Measurements from ENCODE around the gene SF3B1. TPM values are rescaled to one million over a fixed set of nuclear protein-coding genes. Genes with fewer than 3 reads are reported as not detected.

SF3B1 gene
- total and polyA plus RNA-seq, 10 of the 15 experiments (the other 5 are each of a cell fraction or from before 2014, with no cell fraction given) = 163 to 565 (median 239) TPM

DNA sequence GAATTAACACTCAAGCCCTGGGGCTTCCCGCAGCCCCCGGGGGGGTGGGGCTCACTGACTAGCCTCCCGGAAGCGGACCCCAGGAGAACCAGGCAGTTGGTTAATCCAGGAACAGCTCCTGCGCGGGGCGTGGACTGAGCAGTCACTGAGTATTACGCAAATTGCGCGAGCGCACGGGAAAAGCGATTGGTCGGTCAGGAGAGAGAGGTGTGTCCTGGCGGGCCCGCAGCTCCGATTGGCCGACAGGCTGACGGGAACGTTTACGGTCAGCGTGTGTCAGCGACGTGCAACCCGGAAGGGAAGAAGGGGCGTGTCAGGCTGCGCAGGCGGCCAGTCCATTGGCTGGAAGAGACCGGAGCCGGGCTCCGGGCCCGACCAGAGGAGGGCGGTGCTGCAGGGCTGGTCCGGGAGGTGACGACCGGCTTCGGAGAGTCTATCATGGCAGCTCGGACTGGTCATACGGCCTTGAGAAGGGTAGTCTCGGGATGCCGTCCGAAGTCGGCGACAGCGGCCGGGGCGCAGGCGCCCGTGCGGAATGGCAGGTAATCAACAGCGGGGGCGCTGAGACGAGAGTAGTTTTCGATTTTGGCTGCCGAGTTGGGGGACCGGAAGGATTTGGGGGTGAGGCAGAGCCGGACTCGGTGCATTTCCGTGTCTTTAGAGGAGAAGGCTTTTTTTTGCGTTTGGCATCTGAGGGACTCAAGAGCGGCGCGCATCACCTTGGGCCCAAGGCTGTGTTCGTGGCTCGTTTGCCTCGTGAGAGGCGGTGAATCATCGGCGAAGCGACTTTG, 18.5 kb upstream of the SF3B1 start, which contains the start of gene COQ10B (continued):
- TF ChIP-seq, protein P1, sequence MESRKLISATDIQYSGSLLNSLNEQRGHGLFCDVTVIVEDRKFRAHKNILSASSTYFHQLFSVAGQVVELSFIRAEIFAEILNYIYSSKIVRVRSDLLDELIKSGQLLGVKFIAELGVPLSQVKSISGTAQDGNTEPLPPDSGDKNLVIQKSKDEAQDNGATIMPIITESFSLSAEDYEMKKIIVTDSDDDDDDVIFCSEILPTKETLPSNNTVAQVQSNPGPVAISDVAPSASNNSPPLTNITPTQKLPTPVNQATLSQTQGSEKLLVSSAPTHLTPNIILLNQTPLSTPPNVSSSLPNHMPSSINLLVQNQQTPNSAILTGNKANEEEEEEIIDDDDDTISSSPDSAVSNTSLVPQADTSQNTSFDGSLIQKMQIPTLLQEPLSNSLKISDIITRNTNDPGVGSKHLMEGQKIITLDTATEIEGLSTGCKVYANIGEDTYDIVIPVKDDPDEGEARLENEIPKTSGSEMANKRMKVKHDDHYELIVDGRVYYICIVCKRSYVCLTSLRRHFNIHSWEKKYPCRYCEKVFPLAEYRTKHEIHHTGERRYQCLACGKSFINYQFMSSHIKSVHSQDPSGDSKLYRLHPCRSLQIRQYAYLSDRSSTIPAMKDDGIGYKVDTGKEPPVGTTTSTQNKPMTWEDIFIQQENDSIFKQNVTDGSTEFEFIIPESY (IDR thresholded peaks at IDR 0.05) = no peak
- no peak for TF ChIP-seq SREBF1 (IDR thresholded peaks at IDR 0.05; ENCODE audit: low read length)

DNA sequence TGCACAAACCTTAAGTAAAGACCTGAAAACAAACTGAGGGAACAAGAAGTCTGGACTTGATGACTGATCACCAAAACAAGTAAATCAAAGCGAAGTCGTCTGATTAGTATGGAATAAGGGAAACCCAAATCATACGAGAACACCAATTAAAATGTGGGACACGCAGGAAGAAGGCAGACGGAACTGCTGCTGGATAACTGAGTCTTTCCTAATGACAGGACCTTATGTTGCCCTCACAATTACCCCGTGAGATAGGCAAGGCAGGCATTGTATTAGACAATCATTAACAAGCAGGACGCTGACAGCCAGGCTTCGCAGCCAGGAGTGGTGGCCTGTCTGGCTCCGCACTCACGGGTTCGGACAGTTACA, 17.9 kb upstream of the SF3B1 start:
- ATAC-seq = no peak
- Histone ChIP-seq H3K79me2 (ENCODE audit: control insufficient read depth, insufficient read depth, low read length) (peaks cover 37% of the 10 kb centered on the region), H3K27ac (ENCODE audit: control insufficient read depth, insufficient read depth) (peak overlapping the region; percentile 88), H3K4me1 (ENCODE audit: control insufficient read depth, insufficient read depth, low read length) (no peaks in the 10 kb centered on the region), H3K27me3 (replicated peaks in 1 of 2; ENCODE audit: control insufficient read depth in 2 of 2, insufficient read depth in 2 of 2, low read length in 1 of 2) (no peaks in the 10 kb centered on the region), H3K9ac (ENCODE audit: control insufficient read depth, insufficient read depth, low read length) (peak overlapping the region; percentile 84), H3K4me2 (ENCODE audit: control insufficient read depth, insufficient read depth) (peak overlapping the region; percentile 95), H3K36me3 (ENCODE audit: control insufficient read depth in 2 of 2, insufficient read depth in 2 of 2, low read length in 1 of 2) (no peaks in the 10 kb centered on the region), H3K4me3 (peak overlapping the region; percentile 88), H3K9me3 (replicated peaks; ENCODE audit: control insufficient read depth, insufficient read depth, low read length) (no peaks in the 10 kb centered on the region; the same call in 2 of the 3 replicates), H4K20me1 (ENCODE audit: control insufficient read depth, insufficient read depth) (no peaks in the 10 kb centered on the region), H2AFZ (ENCODE audit: control insufficient read depth, low read depth, low read length) (peak overlapping the region; percentile 89)
- no peak for FAIRE-seq
- WGBS (ENCODE audit: insufficient coverage, insufficient replicate concordance, low lambda C conversion rate, missing lambda C conversion rate) = 10% methylated on average over 11 of the region's 11 CpGs
- ChIA-PET POLR2A (interaction anchor here (0.8 to 4.8 kb wide), 11 partner anchors 9 to 252 kb away, joined by 3 to 63 read pairs (median 5); partner anchors contain the start of genes HSPD1, HSPE1, MARS2 and MOB4), CTCF (interaction anchor here (0.6 to 1.3 kb wide), 8 partner anchors 9 to 1276 kb away, joined by 3 to 9 read pairs (median 4); partner anchors contain the start of gene SF3B1), SMC1A (ENCODE audit: uncharacterized antibody, unreplicated experiment) (interaction anchor here (0.8 to 3.8 kb wide), 8 partner anchors 11 to 64 kb away, joined by 3 to 32 read pairs (median 6); partner anchors contain the start of genes HSPD1, HSPE1, MOB4 and SF3B1), RAD21 (ENCODE audit: unreplicated experiment) (interaction anchor here (0.5 to 4.2 kb wide), 15 partner anchors 10 to 598 kb away, joined by 3 to 38 read pairs (median 4); partner anchors contain the start of genes HSPD1, HSPE1, MARS2 and MOB4)
- TSS peak; percentile 97 for BruUV-seq (replicated peaks)
- in situ Hi-C loops (cut with MboI) = no loop called here
- no peak for DNase-seq (ENCODE audit: low read depth, low spot score)
- intact Hi-C loops (cut with micrococcal nuclease; ENCODE audit: unreplicated experiment) = loop anchor here (1.0 to 5.0 kb wide), 3 partner anchors 17 to 255 kb away; partner anchors contain the start of genes HSPD1, MARS2 and SF3B1
- TF ChIP-seq, protein P2, sequence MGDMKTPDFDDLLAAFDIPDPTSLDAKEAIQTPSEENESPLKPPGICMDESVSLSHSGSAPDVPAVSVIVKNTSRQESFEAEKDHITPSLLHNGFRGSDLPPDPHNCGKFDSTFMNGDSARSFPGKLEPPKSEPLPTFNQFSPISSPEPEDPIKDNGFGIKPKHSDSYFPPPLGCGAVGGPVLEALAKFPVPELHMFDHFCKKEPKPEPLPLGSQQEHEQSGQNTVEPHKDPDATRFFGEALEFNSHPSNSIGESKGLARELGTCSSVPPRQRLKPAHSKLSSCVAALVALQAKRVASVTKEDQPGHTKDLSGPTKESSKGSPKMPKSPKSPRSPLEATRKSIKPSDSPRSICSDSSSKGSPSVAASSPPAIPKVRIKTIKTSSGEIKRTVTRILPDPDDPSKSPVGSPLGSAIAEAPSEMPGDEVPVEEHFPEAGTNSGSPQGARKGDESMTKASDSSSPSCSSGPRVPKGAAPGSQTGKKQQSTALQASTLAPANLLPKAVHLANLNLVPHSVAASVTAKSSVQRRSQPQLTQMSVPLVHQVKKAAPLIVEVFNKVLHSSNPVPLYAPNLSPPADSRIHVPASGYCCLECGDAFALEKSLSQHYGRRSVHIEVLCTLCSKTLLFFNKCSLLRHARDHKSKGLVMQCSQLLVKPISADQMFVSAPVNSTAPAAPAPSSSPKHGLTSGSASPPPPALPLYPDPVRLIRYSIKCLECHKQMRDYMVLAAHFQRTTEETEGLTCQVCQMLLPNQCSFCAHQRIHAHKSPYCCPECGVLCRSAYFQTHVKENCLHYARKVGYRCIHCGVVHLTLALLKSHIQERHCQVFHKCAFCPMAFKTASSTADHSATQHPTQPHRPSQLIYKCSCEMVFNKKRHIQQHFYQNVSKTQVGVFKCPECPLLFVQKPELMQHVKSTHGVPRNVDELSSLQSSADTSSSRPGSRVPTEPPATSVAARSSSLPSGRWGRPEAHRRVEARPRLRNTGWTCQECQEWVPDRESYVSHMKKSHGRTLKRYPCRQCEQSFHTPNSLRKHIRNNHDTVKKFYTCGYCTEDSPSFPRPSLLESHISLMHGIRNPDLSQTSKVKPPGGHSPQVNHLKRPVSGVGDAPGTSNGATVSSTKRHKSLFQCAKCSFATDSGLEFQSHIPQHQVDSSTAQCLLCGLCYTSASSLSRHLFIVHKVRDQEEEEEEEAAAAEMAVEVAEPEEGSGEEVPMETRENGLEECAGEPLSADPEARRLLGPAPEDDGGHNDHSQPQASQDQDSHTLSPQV (IDR thresholded peaks at IDR 0.05) = no peak
- no peak for TF ChIP-seq SMAD5 (IDR thresholded peaks at IDR 0.05; ENCODE audit: low read depth)
- TF ChIP-seq TAF1 (IDR thresholded peaks at IDR 0.05; ENCODE audit: borderline replicate concordance, low read depth, low read length) = 0 out of 2 replicates have a peak, but pooled peaks have one; percentile 71
- TF ChIP-seq, protein P1 (IDR thresholded peaks at IDR 0.05) = no peak
- TF ChIP-seq YY1 (IDR thresholded peaks at IDR 0.05; ENCODE audit: low read depth, low read length) = no peak
- TF ChIP-seq ZNF384 (IDR thresholded peaks at IDR 0.05; ENCODE audit: borderline replicate concordance, low read depth, low read length) = no peak
- TF ChIP-seq JUNB (IDR thresholded peaks at IDR 0.05) = no peak; the same call in 1 of the 2 replicates
- TF ChIP-seq IKZF2 (IDR thresholded peaks at IDR 0.05) = peak; percentile 13 to 39; a peak in 2 of 4 replicates
- TF ChIP-seq TCF3 (IDR thresholded peaks at IDR 0.05; ENCODE audit: borderline replicate concordance, insufficient read depth, low read depth, low read length) = 0 out of 2 replicates have a peak, but pooled peaks have one; percentile 22
- TF ChIP-seq NBN (IDR thresholded peaks at IDR 0.05) = peak; percentile 23
- TF ChIP-seq EP300 (IDR thresholded peaks at IDR 0.05; ENCODE audit: borderline replicate concordance in 1 of 2, control insufficient read depth in 1 of 2, low read depth in 2 of 2, low read length in 2 of 2) = peak in 1 of 2 experiments; percentile 46; a peak in 1 of 4 replicates

Data from GM12878 (cell line).